Fibroblast of the aortic adventitia (primary cell): Measurements from ENCODE around the gene FZD4. TPM values are rescaled to one million over a fixed set of nuclear protein-coding genes. Genes with fewer than 3 reads are reported as not detected.
A peak's percentile ranks its signal among the peaks of the same experiment; 100 is the strongest.

Experiments
- DNase-seq: peaks from one replicate; pipeline ENCODE4 v3.0.0-alpha.2; 2010; ENCODE audit warnings: low read depth
- H3K4me3 ChIP-seq: 2 replicates; pipeline ENCODE4 v1.5.1; 2011; ENCODE audit warnings: low read depth, mild to moderate bottlenecking, control low read depth, low read length, moderate library complexity
- total RNA-seq: library from RNA; depleted of rRNA; stranded (reverse); fragments of >200 nt; gene quantifications from 2 replicates; pipeline ENCODE4 v1.2.3, GENCODE V29; 2012; ENCODE audit warnings: low replicate concordance
- TF ChIP-seq, protein P1 (sequence below): IDR thresholded peaks from 2 replicates; pipeline ENCODE4 v1.5.1; 2011; ENCODE audit warnings: mild to moderate bottlenecking, low read length, control low read depth, inconsistent platforms; ENCODE audit not compliant: insufficient read depth

The FZD4 gene
- total RNA-seq, 1 donor = 50.2 TPM

DNA sequence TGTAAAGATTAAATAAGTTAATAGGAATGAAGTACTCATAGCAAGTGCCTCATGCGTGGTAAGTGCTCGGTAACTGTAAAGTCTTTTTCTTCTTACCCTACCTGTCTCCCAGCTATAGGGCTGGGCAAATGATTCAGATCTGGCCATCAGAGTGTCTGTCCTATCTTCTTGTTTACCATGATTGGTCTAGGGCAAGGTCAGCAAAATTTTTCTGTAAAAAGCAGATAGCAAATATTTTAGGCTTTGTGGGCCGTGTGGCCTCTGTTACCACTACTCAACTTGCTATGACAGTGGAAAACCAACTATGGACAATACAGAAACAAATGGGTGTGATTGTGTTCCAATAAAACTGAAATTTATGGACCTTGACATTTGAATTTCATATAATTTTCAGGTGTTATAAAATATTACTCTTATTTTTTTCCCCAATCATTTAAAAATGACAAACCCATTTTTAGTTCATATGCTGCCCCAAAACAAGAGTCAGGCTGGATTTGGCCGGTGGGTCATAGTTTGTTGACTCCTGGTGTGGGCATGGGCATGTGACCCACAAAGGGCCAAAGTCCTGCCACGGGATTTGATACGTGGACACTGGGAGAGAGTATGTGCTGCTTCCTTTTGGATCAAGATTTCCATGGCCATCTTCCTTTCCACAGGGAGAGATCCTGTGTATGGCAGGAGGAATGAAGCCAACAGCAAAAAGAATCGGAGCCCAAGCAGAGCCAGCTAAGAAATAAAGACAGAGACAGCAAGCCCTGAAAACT is 26.8 kb upstream of the FZD4 start:
- TF ChIP-seq, protein P1, sequence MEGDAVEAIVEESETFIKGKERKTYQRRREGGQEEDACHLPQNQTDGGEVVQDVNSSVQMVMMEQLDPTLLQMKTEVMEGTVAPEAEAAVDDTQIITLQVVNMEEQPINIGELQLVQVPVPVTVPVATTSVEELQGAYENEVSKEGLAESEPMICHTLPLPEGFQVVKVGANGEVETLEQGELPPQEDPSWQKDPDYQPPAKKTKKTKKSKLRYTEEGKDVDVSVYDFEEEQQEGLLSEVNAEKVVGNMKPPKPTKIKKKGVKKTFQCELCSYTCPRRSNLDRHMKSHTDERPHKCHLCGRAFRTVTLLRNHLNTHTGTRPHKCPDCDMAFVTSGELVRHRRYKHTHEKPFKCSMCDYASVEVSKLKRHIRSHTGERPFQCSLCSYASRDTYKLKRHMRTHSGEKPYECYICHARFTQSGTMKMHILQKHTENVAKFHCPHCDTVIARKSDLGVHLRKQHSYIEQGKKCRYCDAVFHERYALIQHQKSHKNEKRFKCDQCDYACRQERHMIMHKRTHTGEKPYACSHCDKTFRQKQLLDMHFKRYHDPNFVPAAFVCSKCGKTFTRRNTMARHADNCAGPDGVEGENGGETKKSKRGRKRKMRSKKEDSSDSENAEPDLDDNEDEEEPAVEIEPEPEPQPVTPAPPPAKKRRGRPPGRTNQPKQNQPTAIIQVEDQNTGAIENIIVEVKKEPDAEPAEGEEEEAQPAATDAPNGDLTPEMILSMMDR = no peak

DNA sequence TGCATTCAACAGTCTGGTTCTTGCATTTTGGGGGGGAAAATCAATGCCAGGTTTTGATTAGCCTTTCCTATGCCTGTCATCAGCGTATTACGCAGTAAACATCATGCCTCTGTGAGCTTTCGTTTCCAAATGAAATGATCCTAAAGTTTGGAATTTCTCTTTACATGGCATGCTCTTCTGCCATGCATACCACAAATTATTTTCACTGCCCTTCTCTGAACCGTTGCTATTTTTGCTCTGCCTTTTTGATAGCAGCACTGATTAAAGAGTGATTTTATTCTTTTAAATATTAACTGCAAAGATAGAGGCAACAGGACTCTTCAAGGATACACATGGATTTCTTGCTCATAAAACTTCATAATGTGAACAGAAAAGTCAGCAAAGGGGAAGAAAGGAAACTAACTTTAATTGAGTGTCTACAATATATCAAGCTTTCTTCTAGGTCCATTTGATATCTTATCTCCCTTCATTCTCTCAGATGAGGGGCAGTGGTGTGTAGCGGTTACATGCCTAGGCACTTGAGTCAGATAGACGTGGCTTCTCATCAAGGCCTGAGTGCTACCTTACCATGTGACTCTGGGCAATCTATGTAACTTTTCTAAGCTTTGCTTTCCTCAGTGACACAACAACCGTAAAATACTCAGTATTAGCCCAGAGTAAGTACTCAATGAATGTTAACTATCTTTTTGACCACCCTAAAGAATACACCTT is 25.0 kb upstream of the FZD4 start:
- no peak for DNase-seq
- TF ChIP-seq, protein P1 = no peak
- H3K4me3 ChIP-seq = no peak overlapping the region

More for the DNA sequence above, 26.8 kb upstream of the FZD4 start:
- H3K4me3 ChIP-seq = no peak overlapping the region
- DNase-seq = no peak

DNA sequence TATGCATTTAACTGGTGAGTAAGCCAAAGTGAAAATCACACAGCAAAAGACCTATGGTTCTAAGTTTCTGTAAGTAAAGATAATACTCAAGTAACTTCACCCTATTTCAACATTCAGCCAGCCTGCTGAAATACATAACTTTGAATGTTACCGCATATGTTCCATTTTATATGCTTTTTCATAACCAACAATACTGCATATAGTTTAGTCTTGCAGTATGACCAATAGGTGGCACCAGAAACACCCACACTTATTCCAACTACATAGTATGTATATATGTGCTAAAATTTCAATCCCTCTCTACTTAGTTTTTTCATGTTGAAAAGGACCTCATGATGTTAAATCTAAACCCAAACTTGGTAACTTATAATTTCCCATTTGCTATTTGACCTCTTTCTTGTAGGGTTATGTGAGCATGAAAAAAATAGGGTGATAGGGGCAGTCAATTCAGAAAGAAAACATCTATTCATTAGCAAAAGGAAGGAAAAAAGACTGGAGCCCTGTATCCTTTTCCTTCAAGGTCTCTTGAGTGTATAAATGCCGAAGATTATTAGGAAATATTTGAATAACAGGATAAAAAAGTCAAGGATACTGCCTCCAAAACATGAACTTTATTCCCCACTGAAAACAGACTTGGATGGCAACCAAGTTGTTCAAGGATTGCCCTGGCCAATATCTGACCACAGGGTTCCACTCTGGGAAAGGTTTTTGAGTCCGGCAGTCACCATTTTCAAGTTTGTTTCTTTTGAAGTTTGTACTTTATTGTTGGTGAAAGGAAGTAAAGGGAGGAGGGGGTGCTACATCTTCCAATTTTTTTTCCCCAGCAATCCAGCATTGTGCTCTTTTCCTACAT is 23.8 kb upstream of the FZD4 start:
- DNase-seq = peak; percentile 74
- H3K4me3 ChIP-seq = no peak overlapping the region
- TF ChIP-seq, protein P1 = peak; percentile 68

DNA sequence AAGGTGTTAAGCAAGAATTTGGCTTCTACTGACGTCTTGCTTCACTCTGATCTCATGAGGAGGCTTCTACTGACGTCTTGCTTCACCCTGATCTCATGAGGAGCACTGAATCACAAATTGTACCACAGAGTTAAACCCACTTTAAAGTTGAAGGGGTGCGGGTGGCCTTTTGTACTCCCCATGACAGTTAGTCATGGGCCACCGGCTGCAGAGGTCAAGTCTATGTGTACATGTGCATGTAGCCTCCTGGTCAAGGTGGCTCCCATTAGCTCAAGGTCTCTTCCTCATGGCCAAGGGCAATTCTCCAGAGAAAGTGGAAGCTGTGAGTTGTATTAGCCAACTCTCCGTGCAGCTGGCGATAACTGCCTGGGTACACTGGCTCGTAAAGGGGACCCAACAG is 23.1 kb upstream of the FZD4 start:
- DNase-seq = no peak
- TF ChIP-seq, protein P1 = no peak
- H3K4me3 ChIP-seq = no peak overlapping the region

DNA sequence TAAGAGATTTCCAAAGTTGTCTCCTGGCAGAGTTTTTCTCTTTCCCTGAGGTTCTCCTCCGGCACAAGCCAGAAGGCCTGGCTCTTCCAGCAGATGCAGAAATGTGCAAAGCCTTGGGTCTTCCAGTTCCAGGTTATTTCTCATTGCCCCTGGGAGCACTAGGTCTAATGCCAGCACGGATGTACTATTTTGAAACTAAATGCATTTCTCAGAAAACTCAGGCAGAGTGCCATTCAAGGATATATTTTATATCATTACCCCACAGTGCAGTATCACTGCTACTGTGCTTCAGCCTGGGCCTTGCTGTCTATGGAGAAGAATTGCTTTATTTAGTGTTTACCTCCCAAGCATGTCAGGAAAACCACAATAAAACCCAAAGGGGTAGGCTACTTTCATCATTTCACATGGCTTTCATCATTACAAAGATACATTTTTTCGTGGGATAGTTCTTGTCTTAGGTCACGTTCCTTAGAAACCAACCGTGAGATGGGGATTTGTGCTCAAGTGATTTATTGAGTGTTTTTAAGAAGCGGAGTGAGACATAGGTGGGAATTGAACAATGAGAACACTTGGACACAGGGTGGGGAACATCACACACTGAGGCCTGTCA is 22.4 kb upstream of the FZD4 start:
- DNase-seq = peak; percentile 71
- TF ChIP-seq, protein P1 = no peak
- H3K4me3 ChIP-seq = no peak overlapping the region

DNA sequence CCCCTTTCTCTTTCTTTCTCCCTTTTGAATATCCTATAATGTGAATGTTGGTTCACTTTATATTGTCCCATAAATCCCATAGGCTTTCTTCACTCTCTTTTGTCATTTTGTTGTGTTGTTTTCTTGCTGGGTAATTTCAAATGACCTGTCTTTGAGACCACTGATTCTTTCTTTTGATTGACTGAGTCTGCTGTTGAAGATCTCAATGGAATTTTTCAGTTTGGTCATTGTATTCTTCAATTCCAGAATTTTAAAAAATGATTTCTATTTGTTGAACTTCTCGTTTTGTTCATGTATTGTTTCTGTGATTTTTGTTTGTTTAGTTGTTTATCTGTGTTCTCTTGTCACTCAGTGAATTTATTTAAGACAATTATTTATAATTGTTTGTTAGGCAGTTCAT is 17.5 kb upstream of the FZD4 start:
- TF ChIP-seq, protein P1 = no peak
- no peak for DNase-seq
- no peak overlapping the region for H3K4me3 ChIP-seq
